ENCODE data around the gene SCAPER. TPM values are rescaled to one million over a fixed set of nuclear protein-coding genes. Genes with fewer than 3 reads are reported as not detected.

The SCAPER gene
- total RNA-seq, 1 experiment from 2014 or later: 6.3 TPM

GRCh38 chr15:76345880-76346668 is 559.1 kb downstream of the SCAPER start:
- no peak for DNase-seq
- Histone ChIP-seq H3K9me2 (replicated peaks; ENCODE audit: insufficient read depth, low read length) (no peaks in the 10 kb centered on the region), H3K27me3 (ENCODE audit: low read length) (no peaks in the 10 kb centered on the region), H3K4me1 (ENCODE audit: low read length) (peaks cover under 1% of the 10 kb centered on the region), H4K20me1 (ENCODE audit: insufficient read depth, low read depth, low read length) (no peaks in the 10 kb centered on the region), H3K27ac (ENCODE audit: low read length) (no peak overlapping the region), H3K9ac (ENCODE audit: low read length) (no peak overlapping the region), H3K79me2 (ENCODE audit: low read length) (no peaks in the 10 kb centered on the region), H2AFZ (ENCODE audit: low read length) (no peak overlapping the region), H3K4me2 (ENCODE audit: low read depth, low read length, poor library complexity, severe bottlenecking) (no peak overlapping the region), H3K9me3 (ENCODE audit: low read length) (no peaks in the 10 kb centered on the region), H3K36me3 (ENCODE audit: insufficient read depth, low read length) (no peaks in the 10 kb centered on the region), H3K4me3 (ENCODE audit: low read length) (no peak overlapping the region)

- no peaks in the 10 kb centered on the region for H3K4me1 ChIP-seq (ENCODE audit: low read length)
- H4K20me1 ChIP-seq (ENCODE audit: insufficient read depth, low read depth, low read length): no peaks in the 10 kb centered on the region
- no peak overlapping the region for H3K9ac ChIP-seq (ENCODE audit: low read length)
- H3K9me3 ChIP-seq (ENCODE audit: low read length): no peaks in the 10 kb centered on the region
- H3K4me3 ChIP-seq (ENCODE audit: low read length): no peak overlapping the region
- H2AFZ ChIP-seq (ENCODE audit: low read length): no peak overlapping the region
- H3K9me2 ChIP-seq (replicated peaks; ENCODE audit: insufficient read depth, low read length): no peaks in the 10 kb centered on the region
- H3K79me2 ChIP-seq (ENCODE audit: low read length): no peaks in the 10 kb centered on the region
- no peak for DNase-seq
- H3K4me2 ChIP-seq (ENCODE audit: low read depth, low read length, poor library complexity, severe bottlenecking): no peak overlapping the region
- H3K36me3 ChIP-seq (ENCODE audit: insufficient read depth, low read length): no peaks in the 10 kb centered on the region
- H3K27ac ChIP-seq (ENCODE audit: low read length): no peak overlapping the region
- no peaks in the 10 kb centered on the region for H3K27me3 ChIP-seq (ENCODE audit: low read length)
Measured at GRCh38 chr15:76345583-76345879, 559.6 kb downstream of the SCAPER start.

- H3K4me1 ChIP-seq (ENCODE audit: low read length): no peaks in the 10 kb centered on the region
- H3K36me3 ChIP-seq (ENCODE audit: insufficient read depth, low read length): no peaks in the 10 kb centered on the region
- H3K9me2 ChIP-seq (replicated peaks; ENCODE audit: insufficient read depth, low read length): no peaks in the 10 kb centered on the region
- H3K4me3 ChIP-seq (ENCODE audit: low read length): no peak overlapping the region
- H3K9me3 ChIP-seq (ENCODE audit: low read length): no peaks in the 10 kb centered on the region
- no peak overlapping the region for H3K4me2 ChIP-seq (ENCODE audit: low read depth, low read length, poor library complexity, severe bottlenecking)
- H3K27ac ChIP-seq (ENCODE audit: low read length): no peak overlapping the region
- DNase-seq: no peak
- H3K9ac ChIP-seq (ENCODE audit: low read length): no peak overlapping the region
- H4K20me1 ChIP-seq (ENCODE audit: insufficient read depth, low read depth, low read length): no peaks in the 10 kb centered on the region
- no peaks in the 10 kb centered on the region for H3K79me2 ChIP-seq (ENCODE audit: low read length)
- H2AFZ ChIP-seq (ENCODE audit: low read length): no peak overlapping the region
- H3K27me3 ChIP-seq (ENCODE audit: low read length): no peaks in the 10 kb centered on the region
Measured at GRCh38 chr15:76344893-76345582, 560.1 kb downstream of the SCAPER start.

- peaks cover 10% of the 10 kb centered on the region for H4K20me1 ChIP-seq (ENCODE audit: insufficient read depth, low read depth, low read length)
- H3K27ac ChIP-seq (ENCODE audit: low read length): no peak overlapping the region
- H3K4me1 ChIP-seq (ENCODE audit: low read length): peaks cover 14% of the 10 kb centered on the region
- no peaks in the 10 kb centered on the region for H3K36me3 ChIP-seq (ENCODE audit: insufficient read depth, low read length)
- peaks cover 15% of the 10 kb centered on the region for H3K79me2 ChIP-seq (ENCODE audit: low read length)
- H3K4me3 ChIP-seq (ENCODE audit: low read length): no peak overlapping the region
- no peaks in the 10 kb centered on the region for H3K27me3 ChIP-seq (ENCODE audit: low read length)
- H2AFZ ChIP-seq (ENCODE audit: low read length): no peak overlapping the region
- no peaks in the 10 kb centered on the region for H3K9me3 ChIP-seq (ENCODE audit: low read length)
- no peak overlapping the region for H3K9ac ChIP-seq (ENCODE audit: low read length)
- no peak overlapping the region for H3K4me2 ChIP-seq (ENCODE audit: low read depth, low read length, poor library complexity, severe bottlenecking)
- no peak for DNase-seq
- H3K9me2 ChIP-seq (replicated peaks; ENCODE audit: insufficient read depth, low read length): no peaks in the 10 kb centered on the region
Measured at GRCh38 chr15:76343313-76343996, 561.7 kb downstream of the SCAPER start.

- H3K36me3 ChIP-seq (ENCODE audit: insufficient read depth, low read length): no peaks in the 10 kb centered on the region
- H3K9ac ChIP-seq (ENCODE audit: low read length): no peak overlapping the region
- no peak overlapping the region for H2AFZ ChIP-seq (ENCODE audit: low read length)
- H4K20me1 ChIP-seq (ENCODE audit: insufficient read depth, low read depth, low read length): peaks cover 10% of the 10 kb centered on the region
- no peak overlapping the region for H3K27ac ChIP-seq (ENCODE audit: low read length)
- DNase-seq: no peak
- H3K27me3 ChIP-seq (ENCODE audit: low read length): no peaks in the 10 kb centered on the region
- H3K4me3 ChIP-seq (ENCODE audit: low read length): no peak overlapping the region
- H3K4me2 ChIP-seq (ENCODE audit: low read depth, low read length, poor library complexity, severe bottlenecking): no peak overlapping the region
- H3K4me1 ChIP-seq (ENCODE audit: low read length): peaks cover 16% of the 10 kb centered on the region
- peaks cover 23% of the 10 kb centered on the region for H3K79me2 ChIP-seq (ENCODE audit: low read length)
- no peaks in the 10 kb centered on the region for H3K9me3 ChIP-seq (ENCODE audit: low read length)
- no peaks in the 10 kb centered on the region for H3K9me2 ChIP-seq (replicated peaks; ENCODE audit: insufficient read depth, low read length)
Measured at GRCh38 chr15:76342382-76343201, 562.5 kb downstream of the SCAPER start.

- DNase-seq: no peak
- Histone ChIP-seq H4K20me1 (ENCODE audit: insufficient read depth, low read depth, low read length) (peaks cover 10% of the 10 kb centered on the region), H2AFZ (ENCODE audit: low read length) (no peak overlapping the region), H3K36me3 (ENCODE audit: insufficient read depth, low read length) (no peaks in the 10 kb centered on the region), H3K9ac (ENCODE audit: low read length) (no peak overlapping the region), H3K4me1 (ENCODE audit: low read length) (peaks cover 19% of the 10 kb centered on the region), H3K27ac (ENCODE audit: low read length) (no peak overlapping the region), H3K79me2 (ENCODE audit: low read length) (peaks cover 29% of the 10 kb centered on the region), H3K9me2 (replicated peaks; ENCODE audit: insufficient read depth, low read length) (no peaks in the 10 kb centered on the region), H3K27me3 (ENCODE audit: low read length) (no peaks in the 10 kb centered on the region), H3K9me3 (ENCODE audit: low read length) (no peaks in the 10 kb centered on the region), H3K4me2 (ENCODE audit: low read depth, low read length, poor library complexity, severe bottlenecking) (no peak overlapping the region), H3K4me3 (ENCODE audit: low read length) (no peak overlapping the region)
Measured at GRCh38 chr15:76342058-76342381, 563.1 kb downstream of the SCAPER start.

- Histone ChIP-seq H3K9ac (ENCODE audit: low read length) (no peak overlapping the region), H3K27me3 (ENCODE audit: low read length) (no peaks in the 10 kb centered on the region), H3K4me1 (ENCODE audit: low read length) (peaks cover 19% of the 10 kb centered on the region), H2AFZ (ENCODE audit: low read length) (no peak overlapping the region), H3K79me2 (ENCODE audit: low read length) (peaks cover 32% of the 10 kb centered on the region), H3K4me3 (ENCODE audit: low read length) (no peak overlapping the region), H3K9me3 (ENCODE audit: low read length) (no peaks in the 10 kb centered on the region), H3K27ac (ENCODE audit: low read length) (no peak overlapping the region), H3K36me3 (ENCODE audit: insufficient read depth, low read length) (no peaks in the 10 kb centered on the region), H4K20me1 (ENCODE audit: insufficient read depth, low read depth, low read length) (peaks cover 10% of the 10 kb centered on the region), H3K9me2 (replicated peaks; ENCODE audit: insufficient read depth, low read length) (no peaks in the 10 kb centered on the region), H3K4me2 (ENCODE audit: low read depth, low read length, poor library complexity, severe bottlenecking) (no peak overlapping the region)
- no peak for DNase-seq
Measured at GRCh38 chr15:76341366-76342057, 563.6 kb downstream of the SCAPER start.
